SU-DHL-6 (cell line): ENCODE results near the gene ST14.

Experiments
- EZH2phosphoT487 ChIP-seq: fragments of 200-600 bp; sonication (generic), shearing (Covaris generic); conservative IDR thresholded peaks from 2 replicates; pipeline ENCODE4 v1.6.1; 2018; ENCODE audit warnings: mild to moderate bottlenecking, antibody characterized with exemption, low read length, moderate library complexity, mixed read lengths
- TF ChIP-seq, protein P1 (sequence below): fragments of 200-600 bp; sonication (generic); IDR thresholded peaks from one replicate; pipeline ENCODE4 v1.5.1; 2017; ENCODE audit warnings: antibody characterized with exemption, mild to moderate bottlenecking, low read length, moderate library complexity; ENCODE audit not compliant: insufficient read depth, poor library complexity, severe bottlenecking

DNA sequence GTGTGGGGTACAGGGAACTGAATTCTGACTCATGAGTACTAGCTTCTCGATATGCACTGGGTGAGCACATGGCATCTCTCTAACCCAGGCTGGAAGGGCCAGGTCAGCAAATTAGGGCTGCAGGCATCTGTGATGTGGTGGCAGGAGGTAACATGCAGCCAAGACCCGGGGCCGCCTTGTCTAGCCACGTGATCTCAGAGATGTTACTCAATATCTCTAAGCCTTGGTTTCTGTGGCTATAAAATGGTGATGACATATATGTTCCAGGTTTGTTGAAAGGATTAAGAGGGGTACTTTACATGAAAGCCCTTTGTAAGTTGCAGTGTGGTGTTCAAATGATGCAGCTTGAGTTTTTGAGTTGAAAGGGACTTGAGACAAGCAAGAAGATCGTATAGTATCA lies 3.2 kb downstream of the ST14 start:
- TF ChIP-seq, protein P1, sequence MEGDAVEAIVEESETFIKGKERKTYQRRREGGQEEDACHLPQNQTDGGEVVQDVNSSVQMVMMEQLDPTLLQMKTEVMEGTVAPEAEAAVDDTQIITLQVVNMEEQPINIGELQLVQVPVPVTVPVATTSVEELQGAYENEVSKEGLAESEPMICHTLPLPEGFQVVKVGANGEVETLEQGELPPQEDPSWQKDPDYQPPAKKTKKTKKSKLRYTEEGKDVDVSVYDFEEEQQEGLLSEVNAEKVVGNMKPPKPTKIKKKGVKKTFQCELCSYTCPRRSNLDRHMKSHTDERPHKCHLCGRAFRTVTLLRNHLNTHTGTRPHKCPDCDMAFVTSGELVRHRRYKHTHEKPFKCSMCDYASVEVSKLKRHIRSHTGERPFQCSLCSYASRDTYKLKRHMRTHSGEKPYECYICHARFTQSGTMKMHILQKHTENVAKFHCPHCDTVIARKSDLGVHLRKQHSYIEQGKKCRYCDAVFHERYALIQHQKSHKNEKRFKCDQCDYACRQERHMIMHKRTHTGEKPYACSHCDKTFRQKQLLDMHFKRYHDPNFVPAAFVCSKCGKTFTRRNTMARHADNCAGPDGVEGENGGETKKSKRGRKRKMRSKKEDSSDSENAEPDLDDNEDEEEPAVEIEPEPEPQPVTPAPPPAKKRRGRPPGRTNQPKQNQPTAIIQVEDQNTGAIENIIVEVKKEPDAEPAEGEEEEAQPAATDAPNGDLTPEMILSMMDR = no peak
- no peak for TF ChIP-seq EZH2phosphoT487
